PC-9 (cell line): Measurements from ENCODE around the gene FMC1.

Experiments
- EZH2 ChIP-seq: fragments of 200-600 bp; sonication (generic); IDR thresholded peaks from 2 replicates; pipeline ENCODE4 v1.8.0; 2017; ENCODE audit warnings: antibody characterized with exemption, low read depth
- TF ChIP-seq, protein P1 (sequence below): fragments of 200-600 bp; sonication (generic); conservative IDR thresholded peaks from 2 replicates; pipeline ENCODE4 v1.6.1; 2017; ENCODE audit warnings: mixed run types, antibody characterized with exemption, mild to moderate bottlenecking, moderate library complexity

DNA sequence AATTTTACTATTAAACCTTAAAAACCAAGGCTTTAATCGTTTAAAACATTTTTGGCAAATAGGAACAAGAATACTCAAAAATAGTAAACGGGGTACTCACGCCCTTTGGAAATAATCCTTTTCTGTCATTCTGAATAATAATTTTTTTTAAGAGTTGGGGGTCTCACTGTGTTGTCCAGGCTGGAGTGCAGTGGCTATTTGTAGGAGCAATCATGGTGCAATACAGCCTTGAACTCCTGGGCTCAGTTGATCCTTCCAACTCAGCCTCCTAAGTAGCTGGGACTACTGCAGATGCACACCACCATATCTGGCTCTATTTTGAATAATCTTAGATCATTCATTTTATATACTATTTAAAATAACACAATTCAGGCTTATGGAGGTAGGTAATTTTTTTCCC is 43.5 kb downstream of the FMC1 start:
- TF ChIP-seq EZH2, result no peak
- TF ChIP-seq, protein P1, sequence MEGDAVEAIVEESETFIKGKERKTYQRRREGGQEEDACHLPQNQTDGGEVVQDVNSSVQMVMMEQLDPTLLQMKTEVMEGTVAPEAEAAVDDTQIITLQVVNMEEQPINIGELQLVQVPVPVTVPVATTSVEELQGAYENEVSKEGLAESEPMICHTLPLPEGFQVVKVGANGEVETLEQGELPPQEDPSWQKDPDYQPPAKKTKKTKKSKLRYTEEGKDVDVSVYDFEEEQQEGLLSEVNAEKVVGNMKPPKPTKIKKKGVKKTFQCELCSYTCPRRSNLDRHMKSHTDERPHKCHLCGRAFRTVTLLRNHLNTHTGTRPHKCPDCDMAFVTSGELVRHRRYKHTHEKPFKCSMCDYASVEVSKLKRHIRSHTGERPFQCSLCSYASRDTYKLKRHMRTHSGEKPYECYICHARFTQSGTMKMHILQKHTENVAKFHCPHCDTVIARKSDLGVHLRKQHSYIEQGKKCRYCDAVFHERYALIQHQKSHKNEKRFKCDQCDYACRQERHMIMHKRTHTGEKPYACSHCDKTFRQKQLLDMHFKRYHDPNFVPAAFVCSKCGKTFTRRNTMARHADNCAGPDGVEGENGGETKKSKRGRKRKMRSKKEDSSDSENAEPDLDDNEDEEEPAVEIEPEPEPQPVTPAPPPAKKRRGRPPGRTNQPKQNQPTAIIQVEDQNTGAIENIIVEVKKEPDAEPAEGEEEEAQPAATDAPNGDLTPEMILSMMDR, result no peak
